ENCODE data around the gene CHMP5. TPM values are rescaled to one million over a fixed set of nuclear protein-coding genes. Genes with fewer than 3 reads are reported as not detected.
A peak's percentile ranks its signal among the peaks of the same experiment; 100 is the strongest.

CHMP5 gene
- total RNA-seq, 2 experiments from 2014 or later, result 31.2 to 50.1 TPM

DNA sequence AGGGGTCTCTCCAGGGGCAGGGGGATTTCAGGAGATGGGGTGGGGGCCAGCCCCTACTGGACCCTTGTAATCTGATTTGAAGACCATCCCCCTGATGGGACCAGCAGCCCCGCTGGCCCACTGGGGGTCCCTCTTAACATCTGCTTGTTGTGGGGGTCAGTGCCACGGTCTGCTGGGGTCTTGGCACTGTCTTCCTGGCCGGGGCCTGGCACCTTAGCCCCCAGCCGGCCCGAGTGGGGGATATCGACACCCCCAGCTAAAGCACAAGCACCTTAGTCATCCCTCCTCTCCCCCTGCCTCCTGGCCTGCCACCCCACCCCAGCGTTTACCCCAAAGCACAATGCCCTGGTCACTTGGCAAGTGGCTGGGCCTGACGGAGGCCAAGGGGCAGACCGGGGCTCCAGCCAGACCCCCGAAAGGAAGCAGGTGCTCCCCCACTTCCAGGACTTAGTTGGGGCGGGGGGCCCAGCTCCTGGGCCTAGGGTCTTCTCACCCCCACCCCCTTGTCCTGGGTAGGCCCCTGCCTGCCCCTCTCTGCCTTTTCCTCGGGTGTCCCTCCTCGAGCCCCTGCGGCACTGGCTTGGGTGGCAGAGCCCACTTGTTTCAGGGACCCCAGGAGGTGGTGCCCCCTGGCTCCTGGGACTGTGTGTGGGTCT, 24.1 kb downstream of the CHMP5 start:
- intact Hi-C loops (cut with micrococcal nuclease; ENCODE audit: unreplicated experiment), result loop anchor here (5.0 kb wide), 1 partner anchor 83 kb away; no protein-coding TSS in a partner anchor
- H3K4me3 ChIP-seq (ENCODE audit: low read depth, low read length, poor library complexity, severe bottlenecking), result peak overlapping the region; percentile 88

GRCh38 chr9:33289496-33289895, 24.6 kb downstream of the CHMP5 start:
- POLR2A ChIA-PET, result interaction anchor here (0.6 to 1.3 kb wide), 10 partner anchors 9 to 265 kb away, joined by 3 to 6 read pairs (median 4); partner anchors contain the start of genes BAG1, CHMP5 and DNAJA1
- Histone ChIP-seq H3K27ac (ENCODE audit: low read depth, low read length, poor library complexity, severe bottlenecking) (peak overlapping the region; percentile 97), H3K4me1 (ENCODE audit: insufficient read depth, low read length, poor library complexity, severe bottlenecking) (peaks cover 53% of the 10 kb centered on the region), H3K4me3 (ENCODE audit: low read depth, low read length, poor library complexity, severe bottlenecking) (peak overlapping the region; percentile 88), H3K36me3 (ENCODE audit: insufficient read depth, low read length) (peaks cover 28% of the 10 kb centered on the region), H3K9me3 (ENCODE audit: low read length) (no peaks in the 10 kb centered on the region), H2AFZ (ENCODE audit: low read length) (no peak overlapping the region; the same call in 1 of the 2 replicates), H4K20me1 (ENCODE audit: insufficient read depth, low read length) (no peaks in the 10 kb centered on the region), H3K79me2 (ENCODE audit: insufficient read depth, low read depth, low read length) (peaks cover 41% of the 10 kb centered on the region), H3K4me2 (ENCODE audit: low read length) (peak overlapping the region; percentile 76), H3K9me2 (ENCODE audit: insufficient read depth, low read length) (no peaks in the 10 kb centered on the region)
- no TSS peak for BruUV-seq (replicated peaks)
- DNase-seq (ENCODE audit: low spot score), result no peak
- CTCF ChIA-PET (ENCODE audit: unreplicated experiment), result no interaction called here
- intact Hi-C loops (cut with micrococcal nuclease; ENCODE audit: unreplicated experiment), result loop anchor here (5.0 kb wide), 1 partner anchor 83 kb away; no protein-coding TSS in a partner anchor
- TF ChIP-seq CTCF (conservative IDR thresholded peaks at IDR 0.05; ENCODE audit: low read length) (no peak), EZH2phosphoT487 (IDR thresholded peaks at IDR 0.05; ENCODE audit: borderline replicate concordance, low read depth, low read length) (no peak)

More for the DNA sequence above, 24.1 kb downstream of the CHMP5 start:
- Histone ChIP-seq H3K79me2 (ENCODE audit: insufficient read depth, low read depth, low read length) (peaks cover 36% of the 10 kb centered on the region), H3K27ac (ENCODE audit: low read depth, low read length, poor library complexity, severe bottlenecking) (peak overlapping the region; percentile 97), H3K36me3 (ENCODE audit: insufficient read depth, low read length) (peaks cover 23% of the 10 kb centered on the region), H3K9me3 (ENCODE audit: low read length) (no peaks in the 10 kb centered on the region), H3K9me2 (ENCODE audit: insufficient read depth, low read length) (no peaks in the 10 kb centered on the region), H2AFZ (ENCODE audit: low read length) (no peak overlapping the region), H3K4me2 (ENCODE audit: low read length) (peak overlapping the region; percentile 76), H4K20me1 (ENCODE audit: insufficient read depth, low read length) (no peaks in the 10 kb centered on the region), H3K4me1 (ENCODE audit: insufficient read depth, low read length, poor library complexity, severe bottlenecking) (peaks cover 47% of the 10 kb centered on the region)
- ChIA-PET POLR2A (interaction anchor here (0.6 to 1.3 kb wide), 3 partner anchors 12 to 249 kb away, joined by 3 to 6 read pairs (median 4); no protein-coding TSS in a partner anchor), CTCF (ENCODE audit: unreplicated experiment) (no interaction called here)
- DNase-seq (ENCODE audit: low spot score), result no peak
- BruUV-seq (replicated peaks), result no TSS peak
- TF ChIP-seq CTCF (conservative IDR thresholded peaks at IDR 0.05; ENCODE audit: low read length), result no peak
- TF ChIP-seq EZH2phosphoT487 (IDR thresholded peaks at IDR 0.05; ENCODE audit: borderline replicate concordance, low read depth, low read length), result no peak

DNA sequence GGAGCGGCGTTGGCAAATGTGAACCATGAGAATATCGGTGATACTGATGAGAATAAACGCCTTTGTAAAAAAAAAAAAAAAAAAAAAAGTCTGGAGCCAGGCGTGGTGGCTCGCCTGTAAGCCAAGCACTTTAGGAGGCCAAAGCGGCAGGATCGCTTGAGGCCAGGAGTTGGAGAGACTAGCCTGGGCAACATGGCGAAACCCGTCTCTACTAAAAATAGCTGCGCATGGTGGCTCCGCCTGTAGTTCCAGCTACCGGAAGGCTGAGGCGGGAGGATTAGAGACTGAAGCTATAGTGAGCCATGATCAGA, 25.0 kb downstream of the CHMP5 start:
- no peaks in the 10 kb centered on the region for H3K9me3 ChIP-seq (ENCODE audit: low read length)
- DNase-seq (ENCODE audit: low spot score), result no peak
- H3K4me1 ChIP-seq (ENCODE audit: insufficient read depth, low read length, poor library complexity, severe bottlenecking), result peaks cover 57% of the 10 kb centered on the region
- peak overlapping the region; percentile 76 for H3K4me2 ChIP-seq (ENCODE audit: low read length)
- H2AFZ ChIP-seq (ENCODE audit: low read length), result peak overlapping the region; percentile 56; the same call in 1 of the 2 replicates
- H3K9me2 ChIP-seq (ENCODE audit: insufficient read depth, low read length), result no peaks in the 10 kb centered on the region
- peaks cover 32% of the 10 kb centered on the region for H3K36me3 ChIP-seq (ENCODE audit: insufficient read depth, low read length)
- intact Hi-C loops (cut with micrococcal nuclease; ENCODE audit: unreplicated experiment), result loop anchor here (1.0 to 10.0 kb wide), 5 partner anchors 26 to 755 kb away; partner anchors contain the start of genes BAG1, NOL6 and UBAP2
- H4K20me1 ChIP-seq (ENCODE audit: insufficient read depth, low read length), result no peaks in the 10 kb centered on the region
- POLR2A ChIA-PET, result interaction anchor here (0.6 to 1.3 kb wide), 11 partner anchors 9 to 573 kb away, joined by 3 to 7 read pairs (median 4); partner anchors contain the start of genes BAG1, CHMP5 and DNAJA1
- CTCF ChIA-PET (ENCODE audit: unreplicated experiment), result no interaction called here
- no peak for TF ChIP-seq EZH2phosphoT487 (IDR thresholded peaks at IDR 0.05; ENCODE audit: borderline replicate concordance, low read depth, low read length)
- no peak for TF ChIP-seq CTCF (conservative IDR thresholded peaks at IDR 0.05; ENCODE audit: low read length)
- peaks cover 45% of the 10 kb centered on the region for H3K79me2 ChIP-seq (ENCODE audit: insufficient read depth, low read depth, low read length)
- peak overlapping the region; percentile 88 for H3K4me3 ChIP-seq (ENCODE audit: low read depth, low read length, poor library complexity, severe bottlenecking)
- H3K27ac ChIP-seq (ENCODE audit: low read depth, low read length, poor library complexity, severe bottlenecking), result peak overlapping the region; percentile 97
- BruUV-seq (replicated peaks), result TSS peak; percentile 100
